Mesendoderm (in vitro differentiated cells): ENCODE data around the gene MRTFA.
A peak's percentile ranks its signal among the peaks of the same experiment; 100 is the strongest.

Experiments
- DNase-seq: peaks from one replicate; pipeline ENCODE4 v3.0.0; 2013
- H2AK5ac ChIP-seq: 2 replicates; pipeline ENCODE4 v1.6.1; 2013; ENCODE audit warnings: low read length, inconsistent platforms
- H2BK120ac ChIP-seq: 2 replicates; pipeline ENCODE4 v1.6.1; 2013; ENCODE audit warnings: low read depth, mild to moderate bottlenecking, low read length, moderate library complexity, mixed read lengths
- H2BK15ac ChIP-seq: replicated peaks from 2 replicates; pipeline ENCODE4 v1.6.1; 2013; ENCODE audit warnings: low read depth, mild to moderate bottlenecking, moderate library complexity
- H2BK5ac ChIP-seq: 2 replicates; pipeline ENCODE4 v1.6.1; 2013; ENCODE audit warnings: low read length, inconsistent platforms
- H3K18ac ChIP-seq: 2 replicates; pipeline ENCODE4 v1.6.1; 2013; ENCODE audit warnings: mild to moderate bottlenecking, low read length, mixed read lengths
- H3K23ac ChIP-seq: one replicate; pipeline ENCODE4 v1.6.1; 2013; ENCODE audit warnings: low read length
- H3K27ac ChIP-seq: 2 replicates; pipeline ENCODE4 v1.5.1; 2013; ENCODE audit warnings: low read depth, mild to moderate bottlenecking, inconsistent platforms, low read length, moderate library complexity
- H3K27me3 ChIP-seq: 2 replicates; pipeline ENCODE4 v1.6.1; 2013; ENCODE audit warnings: low read length, control low read depth, mild to moderate bottlenecking, inconsistent platforms; ENCODE audit not compliant: insufficient read depth, poor library complexity
- H3K36me3 ChIP-seq: 2 replicates; pipeline ENCODE4 v1.6.1; 2013; ENCODE audit warnings: low read length, inconsistent platforms; ENCODE audit not compliant: control insufficient read depth, insufficient read depth
- H3K4ac ChIP-seq: one replicate; pipeline ENCODE4 v1.6.1; 2013; ENCODE audit warnings: low read depth, mild to moderate bottlenecking, low read length, moderate library complexity
- H3K4me1 ChIP-seq: 2 replicates; pipeline ENCODE4 v1.6.1; 2013; ENCODE audit warnings: low read depth, low read length, inconsistent platforms; ENCODE audit not compliant: control insufficient read depth
- H3K4me2 ChIP-seq: 2 replicates; pipeline ENCODE4 v1.6.1; 2013; ENCODE audit warnings: low read length
- H3K4me3 ChIP-seq: 2 replicates; pipeline ENCODE4 v1.5.1; 2013; ENCODE audit warnings: mild to moderate bottlenecking, low read length
- H3K56ac ChIP-seq: one replicate; pipeline ENCODE4 v1.6.1; 2013; ENCODE audit warnings: low read length
- H3K79me1 ChIP-seq: 2 replicates; pipeline ENCODE4 v1.6.1; 2013; ENCODE audit warnings: low read length, inconsistent platforms
- H3K79me2 ChIP-seq: 2 replicates; pipeline ENCODE4 v1.6.1; 2013; ENCODE audit warnings: mild to moderate bottlenecking, low read length; ENCODE audit not compliant: control insufficient read depth, insufficient read depth
- H3K9ac ChIP-seq: 2 replicates; pipeline ENCODE4 v1.6.1; 2013; ENCODE audit warnings: low read length, inconsistent platforms
- H4K5ac ChIP-seq: one replicate; pipeline ENCODE4 v1.6.1; 2013; ENCODE audit warnings: low read length
- H4K8ac ChIP-seq: one replicate; pipeline ENCODE4 v1.6.1; 2013; ENCODE audit warnings: low read depth, mild to moderate bottlenecking, control low read depth, low read length, moderate library complexity
- WGBS: extraction: QIAGEN DNeasy Blood & Tissue Kit; methylation state at CpG from one replicate; pipeline ENCODE4 v1.1.7; 2013; ENCODE audit warnings: low lambda C conversion rate, missing lambda C conversion rate; ENCODE audit not compliant: insufficient coverage; ENCODE audit errors: extremely low coverage; 5-methylcytosine and 5-hydroxymethylcytosine counted together

Gene MRTFA

DNA sequence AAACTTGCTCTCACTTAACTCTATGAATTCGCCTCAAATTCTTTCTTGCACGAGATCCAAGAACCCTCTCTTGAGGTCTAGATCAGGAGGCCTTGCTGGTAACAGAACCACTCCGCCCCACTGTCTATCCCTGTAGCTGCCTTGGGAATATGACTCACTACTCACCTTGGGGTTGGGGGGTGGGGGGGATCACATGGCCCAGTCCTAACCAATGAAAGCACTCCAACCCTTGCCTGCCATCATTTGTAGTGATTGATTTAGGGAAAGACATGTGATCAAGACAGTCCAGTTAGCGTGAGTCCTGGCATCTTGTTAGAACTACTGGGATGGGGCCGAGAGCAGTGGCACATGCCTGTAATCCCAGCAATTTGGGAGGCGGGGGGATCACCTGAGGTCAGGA is 4.8 kb upstream of the MRTFA start:
- DNase-seq: peak; percentile 70
- Histone ChIP-seq H3K36me3 (no peaks in the 10 kb centered on the region), H2AK5ac (no peak overlapping the region), H2BK15ac (no peak overlapping the region), H3K23ac (no peak overlapping the region), H4K5ac (no peak overlapping the region), H3K27me3 (no peaks in the 10 kb centered on the region), H2BK5ac (no peak overlapping the region), H2BK120ac (no peak overlapping the region), H3K4me2 (no peak overlapping the region), H3K4me3 (no peak overlapping the region), H3K56ac (no peak overlapping the region), H3K9ac (no peak overlapping the region), H3K27ac (no peak overlapping the region), H3K79me2 (no peaks in the 10 kb centered on the region), H3K4ac (no peak overlapping the region), H3K79me1 (no peaks in the 10 kb centered on the region), H3K4me1 (no peaks in the 10 kb centered on the region), H4K8ac (no peak overlapping the region), H3K18ac (no peak overlapping the region)
- no CpG with 5 or more reads among the region's 6 CpGs for WGBS

DNA sequence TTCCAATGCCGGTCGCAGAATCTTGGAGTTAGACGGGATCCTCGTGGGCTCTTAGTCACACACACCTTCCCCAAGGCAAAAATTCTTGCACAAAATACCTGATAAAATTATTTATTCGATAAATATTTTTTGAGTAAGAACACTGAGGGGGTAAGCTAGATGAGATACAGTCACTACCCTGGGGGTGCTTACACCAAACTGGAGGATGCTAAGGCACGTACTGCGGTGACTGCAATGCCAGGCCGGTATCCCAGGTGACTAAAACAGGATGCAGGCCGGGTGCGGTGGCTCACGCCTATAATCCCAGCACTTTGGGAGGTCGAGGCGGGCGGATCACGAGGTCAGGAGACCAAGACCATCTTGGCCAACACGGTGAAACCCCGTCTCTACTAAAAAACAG is 1.7 kb upstream of the MRTFA start:
- Histone ChIP-seq H3K4me3 (no peak overlapping the region), H4K8ac (no peak overlapping the region), H3K4me2 (no peak overlapping the region), H3K4ac (no peak overlapping the region), H4K5ac (no peak overlapping the region), H2BK15ac (no peak overlapping the region), H3K27ac (no peak overlapping the region), H3K23ac (no peak overlapping the region), H2BK120ac (no peak overlapping the region), H3K27me3 (no peaks in the 10 kb centered on the region), H3K79me2 (peaks cover 20% of the 10 kb centered on the region), H3K56ac (no peak overlapping the region), H3K9ac (no peak overlapping the region), H3K79me1 (peaks cover 8% of the 10 kb centered on the region), H3K4me1 (peaks cover 5% of the 10 kb centered on the region), H3K18ac (no peak overlapping the region), H2BK5ac (no peak overlapping the region), H3K36me3 (no peaks in the 10 kb centered on the region), H2AK5ac (no peak overlapping the region)
- WGBS: no CpG with 5 or more reads among the region's 17 CpGs
- no peak for DNase-seq

DNA sequence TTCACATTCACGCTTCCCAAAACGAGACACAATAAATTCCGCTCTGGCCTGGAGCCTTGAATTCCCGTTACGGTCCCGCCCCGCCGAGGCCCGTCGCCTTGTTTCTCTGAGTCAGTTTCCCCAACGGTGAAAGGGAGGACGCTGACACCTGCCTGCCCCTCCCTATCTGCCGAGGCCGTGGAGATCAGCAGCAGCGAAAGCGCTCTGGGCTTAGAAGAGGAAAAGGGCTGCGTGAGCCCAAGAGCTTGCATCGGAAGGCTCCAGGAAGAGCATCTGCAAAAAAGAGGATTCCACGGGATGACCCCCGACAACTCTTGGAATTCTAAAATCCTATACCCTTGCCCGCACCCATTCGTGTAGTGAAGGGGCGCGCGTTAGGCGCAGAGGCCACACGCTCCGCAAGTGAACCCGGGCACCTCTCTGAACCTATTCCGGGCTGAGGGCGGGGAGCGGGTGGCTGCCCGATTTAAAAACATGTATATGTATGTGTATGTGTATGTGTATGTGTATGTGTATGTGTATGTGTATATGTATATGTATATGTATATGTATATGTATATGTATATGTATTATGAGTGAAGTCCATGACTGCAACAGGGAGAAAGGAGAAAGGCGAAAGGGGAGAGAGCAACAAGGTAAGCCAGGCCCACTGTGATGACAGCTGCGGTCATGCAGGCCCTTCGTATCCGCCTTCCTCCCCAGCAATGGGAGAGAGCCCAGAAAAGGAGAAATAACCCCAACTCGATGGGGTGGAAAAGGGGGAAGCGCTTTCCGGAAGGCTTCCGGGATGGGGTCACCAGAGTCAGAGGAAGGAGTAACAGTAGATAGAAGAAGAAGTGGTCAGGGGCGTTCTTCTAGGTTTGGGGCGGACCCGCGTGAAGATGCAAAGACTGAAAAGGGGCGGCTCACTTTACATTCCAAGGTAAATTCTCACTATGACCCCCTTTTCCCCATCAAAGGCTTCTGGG is 948 bp upstream of the MRTFA start:
- Histone ChIP-seq H2AK5ac (no peak overlapping the region), H2BK5ac (no peak overlapping the region), H3K36me3 (no peaks in the 10 kb centered on the region), H3K18ac (peak overlapping the region; percentile 54), H3K79me1 (peaks cover 10% of the 10 kb centered on the region), H3K4me1 (peaks cover 5% of the 10 kb centered on the region), H3K9ac (peak overlapping the region; percentile 94), H3K27ac (no peak overlapping the region), H4K8ac (no peak overlapping the region), H3K27me3 (no peaks in the 10 kb centered on the region), H2BK120ac (no peak overlapping the region), H2BK15ac (no peak overlapping the region), H3K79me2 (peaks cover 23% of the 10 kb centered on the region), H4K5ac (no peak overlapping the region), H3K4ac (peak overlapping the region; percentile 57), H3K4me2 (peak overlapping the region; percentile 100), H3K23ac (peak overlapping the region; percentile 80), H3K4me3 (peak overlapping the region; percentile 86), H3K56ac (peak overlapping the region; percentile 95)
- DNase-seq: no peak
- WGBS: no CpG with 5 or more reads among the region's 46 CpGs

DNA sequence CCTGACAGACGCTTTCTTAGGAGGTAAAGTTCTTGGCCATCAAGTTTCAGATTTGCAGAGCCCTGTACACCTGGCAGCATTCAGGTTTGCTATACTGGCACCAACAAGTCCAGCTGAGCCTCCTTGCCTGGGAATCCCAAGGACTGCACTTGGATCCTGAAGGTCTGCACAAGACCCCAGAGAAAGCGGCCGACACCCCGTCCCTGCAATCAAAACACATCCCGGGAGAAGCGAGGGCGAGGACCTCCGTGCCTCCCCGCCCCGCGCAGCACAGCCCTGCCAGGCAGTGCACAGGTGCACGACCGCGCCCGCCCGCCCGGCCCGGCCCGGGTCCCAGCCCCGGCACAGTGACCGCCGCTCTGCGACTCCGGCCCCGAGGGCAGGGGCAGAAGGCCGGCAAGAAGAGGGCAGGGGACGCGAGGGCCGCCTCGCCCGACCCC is 559 bp downstream of the MRTFA start:
- no CpG with 5 or more reads among the region's 31 CpGs for WGBS
- H4K5ac ChIP-seq: no peak overlapping the region

DNA sequence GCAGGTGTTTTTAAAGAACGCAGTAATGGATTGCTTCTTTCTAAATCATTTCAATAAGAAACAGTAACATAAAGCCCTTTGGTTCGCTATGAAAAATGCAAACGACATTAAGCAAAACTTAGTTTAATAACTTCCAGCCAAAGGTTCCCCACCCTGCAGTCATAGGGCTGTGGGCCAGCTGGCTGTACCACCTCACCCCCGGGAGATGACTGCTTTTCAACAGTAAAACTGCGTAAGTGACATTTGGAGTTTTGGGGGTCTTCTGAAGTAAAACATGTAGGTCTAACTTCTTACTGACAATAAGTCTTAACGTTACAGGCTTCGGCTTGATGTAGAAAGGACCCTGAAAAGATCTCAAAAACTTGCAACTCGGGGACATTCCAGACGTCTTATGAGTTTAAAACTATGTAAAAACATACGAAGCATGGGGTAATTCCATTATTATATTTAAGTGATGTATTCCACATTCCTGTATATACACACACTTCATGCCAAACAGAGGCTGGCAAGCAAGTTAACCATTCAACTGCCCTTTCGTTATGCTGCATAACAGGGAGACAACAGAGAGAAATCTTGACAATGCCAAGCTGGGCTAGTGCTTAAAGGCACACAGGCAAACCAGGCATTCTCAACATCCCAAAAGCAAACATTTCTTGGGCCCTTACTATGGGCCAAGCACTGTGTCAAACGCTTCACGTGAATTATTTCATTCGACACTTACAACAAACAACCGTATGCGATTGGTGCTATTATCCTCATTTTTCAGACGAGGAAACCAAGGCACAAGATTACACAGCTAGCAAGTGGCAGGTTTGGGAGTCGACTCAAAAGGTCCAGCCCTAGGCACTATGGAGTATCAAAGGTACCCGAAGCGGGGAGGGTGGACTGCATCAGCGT is 1.2 kb downstream of the MRTFA start:
- H3K4me2 ChIP-seq: peak overlapping the region; percentile 88
- peak overlapping the region; percentile 93 for H3K9ac ChIP-seq
- H3K4me3 ChIP-seq: peak overlapping the region; percentile 91
- no peak overlapping the region for H2BK15ac ChIP-seq
- no peak overlapping the region for H2BK5ac ChIP-seq
- H3K79me2 ChIP-seq: peaks cover 33% of the 10 kb centered on the region
- no peaks in the 10 kb centered on the region for H3K36me3 ChIP-seq
- H3K4ac ChIP-seq: no peak overlapping the region
- H3K56ac ChIP-seq: peak overlapping the region; percentile 99
- no peak overlapping the region for H2BK120ac ChIP-seq
- no peak overlapping the region for H3K23ac ChIP-seq
- H4K8ac ChIP-seq: no peak overlapping the region
- WGBS: no CpG with 5 or more reads among the region's 21 CpGs
- no peak overlapping the region for H3K18ac ChIP-seq
- no peak overlapping the region for H3K27ac ChIP-seq
- H2AK5ac ChIP-seq: no peak overlapping the region
- peaks cover 13% of the 10 kb centered on the region for H3K79me1 ChIP-seq
- H3K4me1 ChIP-seq: peaks cover 5% of the 10 kb centered on the region
- H4K5ac ChIP-seq: no peak overlapping the region
- DNase-seq: no peak
- no peaks in the 10 kb centered on the region for H3K27me3 ChIP-seq

More for the DNA sequence above, 559 bp downstream of the MRTFA start:
- Histone ChIP-seq H3K79me1 (peaks cover 11% of the 10 kb centered on the region), H2BK5ac (no peak overlapping the region), H3K4ac (no peak overlapping the region), H2BK120ac (no peak overlapping the region), H3K4me1 (peaks cover 5% of the 10 kb centered on the region), H3K79me2 (peaks cover 30% of the 10 kb centered on the region), H3K36me3 (no peaks in the 10 kb centered on the region), H2AK5ac (no peak overlapping the region), H2BK15ac (no peak overlapping the region), H3K18ac (peak overlapping the region; percentile 46), H3K27me3 (no peaks in the 10 kb centered on the region), H3K27ac (no peak overlapping the region), H3K56ac (peak overlapping the region; percentile 99), H3K4me2 (peak overlapping the region; percentile 88), H3K4me3 (peak overlapping the region; percentile 91), H3K9ac (peak overlapping the region; percentile 93), H4K8ac (no peak overlapping the region), H3K23ac (no peak overlapping the region)
- DNase-seq: no peak
